ENCODE measurements around the gene SGTA.

The SGTA gene

DNA sequence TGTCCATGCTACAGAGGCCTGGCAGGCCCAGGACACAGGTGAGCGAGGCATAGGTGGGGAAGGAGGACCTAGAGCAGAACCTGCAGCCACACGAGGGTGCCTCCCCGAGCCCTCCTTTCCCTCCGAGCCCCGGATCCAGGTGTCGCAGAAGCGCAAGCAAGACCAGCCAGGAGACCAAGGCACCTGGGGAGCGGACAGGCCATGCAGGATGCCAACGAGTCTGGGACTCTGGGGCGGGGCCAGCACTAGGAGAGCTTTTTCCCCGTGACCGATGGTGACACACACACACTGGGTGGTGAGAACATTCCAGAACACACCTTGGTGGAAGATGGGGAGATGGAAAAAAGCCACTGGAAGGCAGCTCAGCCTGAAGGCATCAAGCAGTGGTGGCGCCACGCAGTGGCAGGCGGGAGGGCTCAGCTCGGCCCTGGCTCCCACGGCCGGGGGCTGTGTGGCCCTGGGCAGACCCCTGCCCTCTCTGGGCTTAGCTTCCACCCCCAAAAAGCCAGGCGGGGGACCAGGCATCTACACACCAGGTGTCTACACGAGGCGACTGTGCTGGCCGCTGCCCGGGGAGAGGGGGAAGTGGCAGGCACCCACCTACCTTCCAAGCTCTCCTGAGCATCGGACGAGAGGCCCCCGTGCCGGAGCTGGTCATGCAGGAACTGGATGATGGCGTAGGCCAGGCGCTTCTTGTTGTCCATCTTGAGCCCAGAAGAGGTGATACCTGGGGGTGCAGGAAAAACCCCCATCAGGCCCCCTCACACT is 14.5 kb downstream of the SGTA start:
- no peak for DNase-seq

- no peak for DNase-seq
Observed at GRCh38 chr19:2767688-2768087, 15.4 kb downstream of the SGTA start.

DNA sequence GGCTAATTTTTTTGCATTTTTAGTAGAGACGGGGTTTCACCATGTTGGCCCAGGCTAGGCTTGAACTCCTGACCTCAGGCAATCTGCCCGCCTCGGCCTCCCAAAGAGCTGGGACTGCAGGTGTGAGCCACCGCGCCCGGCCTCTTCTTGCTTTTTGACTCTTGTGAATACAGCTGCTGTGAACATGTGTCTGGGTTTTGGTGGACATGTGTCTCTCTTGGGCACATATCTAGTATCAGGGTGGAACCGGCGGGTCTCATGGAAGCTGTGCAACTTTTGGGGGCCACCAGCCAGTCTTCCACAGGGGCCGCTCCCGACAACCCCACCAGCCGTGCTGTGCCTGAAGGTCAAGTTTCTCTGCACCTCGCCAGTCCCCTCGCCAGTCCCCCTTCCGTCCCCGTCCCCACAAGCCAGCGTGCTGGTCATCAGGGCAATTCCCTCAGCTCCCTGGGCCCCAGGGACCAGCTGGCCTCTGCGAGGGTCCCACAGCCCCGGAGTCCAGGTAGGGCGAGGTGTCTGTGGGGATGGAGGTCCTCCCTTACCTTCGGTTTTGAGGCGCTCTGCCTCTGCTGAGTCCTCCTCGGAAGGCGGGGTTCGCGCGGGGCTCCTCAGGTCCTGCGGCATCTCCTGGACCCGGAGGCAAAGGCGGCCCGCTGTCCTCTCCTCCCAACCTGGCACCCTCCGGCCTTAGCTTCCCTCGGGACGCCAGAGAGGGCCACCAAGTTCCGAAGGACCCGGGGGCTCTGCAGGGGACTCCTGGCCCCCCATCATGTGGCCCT is 16.3 kb downstream of the SGTA start:
- no peak for DNase-seq

GRCh38 chr19:2765376-2765775 is 17.7 kb downstream of the SGTA start:
- no peak for DNase-seq

DNA sequence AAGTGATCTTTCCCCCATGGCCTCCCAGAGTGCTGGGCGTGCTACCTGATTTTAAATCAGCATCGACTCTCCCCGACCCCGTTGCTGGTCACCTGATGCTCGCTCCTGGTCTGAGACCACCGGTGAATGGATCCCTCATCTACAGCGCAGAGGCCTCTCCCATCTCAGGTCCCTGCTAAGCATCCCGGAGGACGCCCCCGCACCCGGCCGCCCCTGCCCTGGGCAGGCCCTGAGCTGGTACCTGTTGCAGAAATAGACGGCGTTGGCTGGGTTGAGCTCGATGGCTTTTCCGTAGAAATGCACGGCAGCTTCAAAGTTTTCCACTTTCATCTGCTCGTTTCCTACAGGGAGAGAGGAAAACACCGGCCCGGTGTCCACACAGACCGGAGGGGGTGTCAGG is 18.1 kb downstream of the SGTA start:
- DNase-seq: no peak

- no peak for DNase-seq
Observed at GRCh38 chr19:2763687-2764086, 19.4 kb downstream of the SGTA start.

DNA sequence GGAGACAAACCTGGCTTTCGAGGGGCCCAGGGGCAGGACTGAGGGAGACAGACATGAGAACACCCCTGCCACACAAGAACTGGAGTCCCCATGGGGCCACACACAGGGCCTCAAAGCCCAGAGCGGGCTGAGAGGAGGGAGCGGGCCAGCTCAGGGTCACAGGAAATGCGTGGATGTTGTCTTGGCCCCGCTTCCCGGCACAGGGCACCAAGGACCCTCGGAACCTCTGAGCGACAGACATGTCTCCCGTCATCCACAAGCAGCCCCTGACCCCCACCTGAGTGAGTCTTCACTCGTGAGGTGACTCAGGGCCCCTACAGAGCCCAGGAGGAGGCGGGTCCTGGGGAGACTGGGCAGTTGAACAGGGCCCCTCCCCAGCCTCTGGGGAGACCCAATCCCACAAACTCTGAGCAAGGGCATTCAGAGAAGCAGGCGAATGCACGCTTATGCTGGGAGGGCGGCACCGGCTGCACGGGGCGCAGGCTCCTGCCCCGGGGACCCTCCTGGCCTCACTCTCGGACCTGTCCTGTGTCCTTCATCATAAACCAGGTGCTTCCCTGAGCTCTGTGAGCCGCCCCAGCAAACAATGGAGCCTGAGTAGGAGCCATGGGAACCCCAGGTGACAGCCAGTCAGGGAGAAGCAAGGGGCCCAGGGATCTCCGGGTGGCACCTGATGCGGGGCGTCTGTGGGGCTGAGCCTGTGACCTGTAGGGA is 20.1 kb downstream of the SGTA start:
- DNase-seq: no peak

DNA sequence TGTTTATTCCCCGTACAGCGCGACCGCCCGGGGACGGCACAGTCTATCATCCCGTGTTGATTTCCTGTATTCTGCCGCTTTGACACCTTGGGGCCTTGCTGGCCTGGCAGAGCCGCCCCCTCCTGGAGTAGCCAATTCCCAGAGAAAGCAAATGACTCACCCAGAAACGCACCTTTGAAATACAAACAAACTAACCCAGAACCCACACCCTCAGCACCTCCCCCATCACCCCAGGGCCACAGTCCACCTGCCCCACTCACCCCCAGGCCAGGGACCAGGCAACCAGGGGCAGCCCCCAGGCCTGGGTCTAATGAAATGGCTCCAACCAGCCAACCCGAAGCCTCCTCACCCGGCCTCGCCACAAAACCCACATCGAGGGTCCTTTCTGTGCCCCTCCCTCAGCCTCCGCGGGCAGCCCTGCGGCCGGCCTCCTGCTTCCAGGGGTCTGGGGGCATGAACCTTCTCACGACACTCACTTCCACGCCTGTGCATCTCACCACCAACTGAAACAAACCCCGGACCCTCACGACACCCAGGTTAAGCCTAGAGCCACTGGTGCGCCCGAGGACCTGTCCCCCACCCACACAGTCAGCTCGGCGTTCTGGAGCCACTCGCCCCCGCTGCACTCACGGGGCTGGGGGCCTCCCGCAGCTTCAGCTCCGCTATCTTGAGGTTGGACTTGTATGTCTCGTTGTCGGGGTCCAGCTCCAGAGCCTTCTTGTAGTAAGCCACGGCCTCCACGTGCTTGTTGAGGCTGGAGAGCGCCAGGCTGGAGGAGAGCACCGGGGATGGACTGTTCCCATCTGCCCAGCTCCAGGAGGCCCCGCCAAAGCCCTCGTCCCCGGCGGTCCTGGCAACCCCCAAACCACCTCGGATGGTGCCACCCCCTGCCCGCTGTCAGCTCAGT is 20.9 kb downstream of the SGTA start:
- no peak for DNase-seq

DNA sequence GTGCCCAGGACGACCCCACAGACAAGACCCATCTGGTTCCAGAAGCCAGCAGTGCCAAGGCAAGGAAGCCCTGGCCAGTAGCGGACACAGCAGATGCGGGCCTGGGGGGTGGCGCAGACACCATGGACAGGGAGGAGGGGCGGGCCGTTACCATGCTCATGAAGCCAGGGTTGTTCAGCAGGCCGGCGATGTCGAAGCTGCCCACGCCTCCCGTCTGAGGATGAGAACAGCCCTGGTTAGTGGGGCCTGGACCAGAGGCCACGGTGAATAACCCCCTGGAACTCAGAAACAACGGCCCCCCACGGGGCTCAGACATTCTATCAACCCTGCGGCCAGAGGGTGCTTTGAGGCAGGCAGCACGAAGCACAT is 21.8 kb downstream of the SGTA start:
- no peak for DNase-seq

DNA sequence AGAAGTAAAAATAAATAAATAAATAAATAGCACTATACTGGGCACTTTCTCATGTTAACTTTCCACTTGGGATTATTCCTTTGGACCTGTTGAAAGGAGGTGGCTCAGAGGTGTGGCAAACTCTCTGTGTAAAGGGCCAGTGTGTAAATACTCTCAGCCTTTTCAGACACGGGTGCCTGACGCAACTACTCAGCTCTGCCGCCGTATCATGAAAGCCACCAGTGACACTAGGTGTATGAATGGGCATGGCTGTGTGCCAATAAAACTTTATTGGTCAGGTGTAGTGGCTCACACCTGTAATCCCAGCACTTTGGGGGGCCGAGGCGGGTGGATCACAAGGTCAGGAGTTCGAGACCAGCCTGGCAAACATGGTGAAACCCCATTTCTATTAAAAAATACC is 23.1 kb downstream of the SGTA start:
- no peak for DNase-seq

DNA sequence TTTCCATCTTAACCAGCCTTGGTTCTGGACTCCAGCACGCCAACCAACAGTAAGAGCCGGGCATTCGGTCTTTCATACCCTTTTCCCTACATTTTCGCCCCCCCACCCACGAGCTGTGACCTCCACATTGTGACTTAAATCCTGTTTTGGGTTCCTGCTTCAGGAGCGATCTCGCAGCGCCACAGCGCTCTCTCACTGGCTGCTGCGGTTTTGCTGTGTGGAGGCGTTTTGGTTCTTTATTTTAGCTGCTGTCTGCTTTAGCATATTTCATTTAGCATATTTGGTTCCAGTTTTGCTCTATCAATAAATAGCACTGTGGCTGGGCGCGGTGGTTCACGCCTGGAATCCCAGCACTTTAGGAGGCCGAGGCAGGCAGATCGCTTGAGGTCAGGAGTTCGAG is 23.7 kb downstream of the SGTA start:
- DNase-seq: no peak

- no peak for DNase-seq
Observed at GRCh38 chr19:2758601-2759313, 24.3 kb downstream of the SGTA start.

GRCh38 chr19:2756921-2757881 is 25.9 kb downstream of the SGTA start:
- no peak for DNase-seq

- DNase-seq: no peak
Observed at GRCh38 chr19:2756477-2756876, 26.6 kb downstream of the SGTA start.

DNA sequence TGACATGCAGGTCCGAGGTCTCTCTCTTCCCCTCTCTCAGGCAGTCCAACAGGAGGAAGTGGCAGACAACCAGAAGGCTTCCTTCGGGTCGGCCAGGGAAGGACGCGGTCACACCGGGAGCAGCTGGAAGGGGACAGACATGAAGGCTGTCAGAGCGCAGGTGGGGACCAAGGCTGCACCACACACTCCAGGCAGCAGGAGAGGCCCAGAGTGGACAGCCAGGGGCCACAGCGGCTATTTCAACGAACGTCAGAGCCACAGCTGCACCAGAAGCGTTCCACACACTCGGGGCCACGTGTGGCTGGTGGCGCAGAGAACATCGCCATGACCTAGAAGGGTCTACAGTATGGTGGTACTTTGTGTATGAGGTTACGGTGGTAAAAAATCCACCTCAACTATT is 27.3 kb downstream of the SGTA start:
- DNase-seq: no peak

GRCh38 chr19:2755448-2755705 is 27.7 kb downstream of the SGTA start:
- no peak for DNase-seq

DNA sequence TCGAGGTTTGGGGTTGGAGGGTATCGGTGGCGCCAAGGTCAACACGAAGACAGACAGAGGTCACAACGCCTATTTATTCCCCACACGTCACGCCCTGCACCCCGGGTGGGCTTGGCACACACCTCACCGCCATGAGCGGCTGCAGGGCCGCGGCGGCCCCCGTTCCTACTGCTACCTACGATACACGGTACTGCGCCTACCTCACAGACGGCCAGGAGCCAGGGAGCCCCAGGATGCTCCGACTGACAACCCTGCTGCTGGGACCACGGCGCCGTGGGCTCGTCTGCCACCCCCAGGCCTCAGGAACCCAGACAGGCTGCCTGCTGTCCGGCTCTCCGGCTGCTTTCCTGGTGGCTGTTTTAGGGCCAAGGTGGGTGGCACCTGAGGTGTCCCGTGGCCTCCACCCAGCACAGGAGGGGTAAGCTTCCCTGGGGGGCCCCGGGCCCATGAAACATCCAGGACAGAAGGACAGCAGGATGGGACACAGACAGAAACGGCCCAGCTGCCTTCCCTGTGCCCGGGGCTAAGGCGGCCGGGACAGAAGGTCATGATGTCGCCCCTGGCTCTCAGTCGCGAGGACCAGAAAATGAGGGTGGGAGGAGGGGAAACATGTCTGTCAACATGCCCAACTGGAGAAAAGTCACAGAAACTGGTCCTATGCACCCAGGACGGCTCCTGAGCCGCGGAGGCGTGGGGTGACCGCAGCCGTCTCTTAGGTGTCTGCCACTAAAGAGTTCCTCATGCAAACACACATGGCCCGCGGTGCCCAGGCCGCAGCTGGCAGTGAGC is 28.2 kb downstream of the SGTA start:
- DNase-seq: no peak

GRCh38 chr19:2751438-2751830 is 31.6 kb downstream of the SGTA start:
- no peak for DNase-seq

- no peak for DNase-seq
Observed at GRCh38 chr19:2750808-2751437, 32.1 kb downstream of the SGTA start.

DNA sequence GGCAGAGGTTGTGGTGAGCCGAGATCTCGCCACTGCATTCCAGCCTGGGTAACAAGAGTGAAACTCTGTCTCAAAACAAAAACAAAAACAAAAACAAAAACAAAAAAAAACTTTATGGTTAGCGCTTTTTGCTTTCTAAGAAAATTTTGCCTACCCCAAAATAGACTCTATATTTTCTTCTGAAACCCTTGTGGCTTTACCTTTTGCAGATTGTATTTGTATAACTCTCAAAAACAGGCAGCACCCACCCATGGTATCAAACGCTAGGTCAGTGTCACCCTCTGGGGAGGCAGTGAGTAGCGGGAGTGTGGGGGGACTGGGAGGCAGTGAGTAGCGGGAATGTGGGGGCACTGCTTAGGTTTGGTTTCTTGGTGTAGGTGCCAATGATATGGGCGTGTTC is 35.7 kb downstream of the SGTA start:
- DNase-seq: no peak

Data from DMS153 (cell line).